ENCODE results near the gene GLI3.
A peak's percentile ranks its signal among the peaks of the same experiment; 100 is the strongest.

The GLI3 gene

GRCh38 chr7:42035210-42035609 is 201.8 kb downstream of the GLI3 start:
- no peak for DNase-seq (ENCODE audit: low read depth in 2 of 2)

- DNase-seq (ENCODE audit: low read depth in 2 of 2) = no peak
Measured at GRCh38 chr7:42033480-42033879, 203.5 kb downstream of the GLI3 start.

GRCh38 chr7:42029405-42029804 is 207.6 kb downstream of the GLI3 start:
- DNase-seq (ENCODE audit: low read depth in 2 of 2) = no peak

- DNase-seq (ENCODE audit: low read depth in 2 of 2) = no peak
Measured at GRCh38 chr7:42027521-42027920, 209.5 kb downstream of the GLI3 start.

GRCh38 chr7:42026622-42027197 is 210.3 kb downstream of the GLI3 start:
- no peak for DNase-seq (ENCODE audit: low read depth in 2 of 2)

- no peak for DNase-seq (ENCODE audit: low read depth in 2 of 2)
Measured at GRCh38 chr7:42025635-42026375, 211.2 kb downstream of the GLI3 start.

GRCh38 chr7:42024537-42024936 is 212.5 kb downstream of the GLI3 start:
- no peak for DNase-seq (ENCODE audit: low read depth in 2 of 2)

GRCh38 chr7:42023262-42023661 is 213.7 kb downstream of the GLI3 start:
- DNase-seq (ENCODE audit: low read depth in 2 of 2) = no peak

- no peak for DNase-seq (ENCODE audit: low read depth in 2 of 2)
Measured at GRCh38 chr7:42022791-42023190, 214.2 kb downstream of the GLI3 start.

- DNase-seq (ENCODE audit: low read depth in 2 of 2) = no peak
Measured at GRCh38 chr7:42022056-42022455, 215.0 kb downstream of the GLI3 start.

GRCh38 chr7:42021631-42022030 is 215.4 kb downstream of the GLI3 start:
- no peak for DNase-seq (ENCODE audit: low read depth in 2 of 2)

GRCh38 chr7:42020061-42020460 is 216.9 kb downstream of the GLI3 start:
- no peak for DNase-seq (ENCODE audit: low read depth in 2 of 2)

- DNase-seq (ENCODE audit: low read depth in 2 of 2) = no peak
Measured at GRCh38 chr7:42017349-42017986, 219.5 kb downstream of the GLI3 start.

GRCh38 chr7:42016517-42016916 is 220.5 kb downstream of the GLI3 start:
- no peak for DNase-seq (ENCODE audit: low read depth in 2 of 2)

- peak; percentile 4 to 13 for DNase-seq (ENCODE audit: low read depth in 2 of 2)
Measured at GRCh38 chr7:42014625-42015618, 222.1 kb downstream of the GLI3 start.

- DNase-seq (ENCODE audit: low read depth in 2 of 2) = no peak
Measured at GRCh38 chr7:42012786-42013360, 224.1 kb downstream of the GLI3 start.

GRCh38 chr7:42012313-42012712 is 224.7 kb downstream of the GLI3 start:
- DNase-seq (ENCODE audit: low read depth in 2 of 2) = no peak

- DNase-seq (ENCODE audit: low read depth in 2 of 2) = no peak
Measured at GRCh38 chr7:42011846-42012245, 225.2 kb downstream of the GLI3 start.

- no peak for DNase-seq (ENCODE audit: low read depth in 2 of 2)
Measured at GRCh38 chr7:42010751-42011150, 226.3 kb downstream of the GLI3 start.

GRCh38 chr7:42006801-42007513 is 230.1 kb downstream of the GLI3 start:
- DNase-seq (ENCODE audit: low read depth in 2 of 2) = no peak

GRCh38 chr7:42002654-42003053 is 234.4 kb downstream of the GLI3 start:
- DNase-seq (ENCODE audit: low read depth in 2 of 2) = no peak

Measured in stimulated activated CD8-positive, alpha-beta memory T cell treated with anti-CD3 and anti-CD28 coated beads, Interleukin-2, amount 100 ng/mL, for 48 hours (primary cell).